MCF 10A (cell line): ENCODE measurements around the gene PARK7. TPM values are rescaled to one million over a fixed set of nuclear protein-coding genes. Genes with fewer than 3 reads are reported as not detected.

Experiments
- BruUV-seq: library from RNA; stranded (reverse); fragments of 400-500 nt; replicated peaks from 2 replicates; lab custom pipeline; 2021; lab: Mats Ljungman, UMichigan
- CTCF ChIA-PET: fragments of 300-600 bp; sonication (Branson Sonifier 250); formaldehyde crosslinking; extraction: SDS; loops from one replicate; lab custom pipeline; 2021; ENCODE audit warnings: antibody characterized with exemption, inconsistent platforms; lab: Yijun Ruan, JAX
- POLR2A ChIA-PET: fragments of 300-600, 350-650 bp; sonication (Branson Sonifier 250); formaldehyde crosslinking; extraction: SDS; loops from one replicate; lab custom pipeline; 2020; ENCODE audit warnings: antibody characterized with exemption, inconsistent platforms; lab: Yijun Ruan, JAX
- DNase-seq: peaks from one replicate; pipeline ENCODE4 v3.0.0-alpha.2; 2018; ENCODE audit not compliant: unreplicated experiment
- H3K27ac Mint-ChIP-seq: one replicate; pipeline ENCODE4 v1.8.0; 2022; ENCODE audit warnings: mild to moderate bottlenecking, low read depth, mixed read lengths; ENCODE audit not compliant: unreplicated experiment
- H3K27me3 Mint-ChIP-seq: one replicate; pipeline ENCODE4 v1.8.0; 2022; ENCODE audit warnings: mixed read lengths; ENCODE audit not compliant: insufficient read depth, unreplicated experiment
- H3K36me3 Mint-ChIP-seq: one replicate; pipeline ENCODE4 v1.8.0; 2022; ENCODE audit warnings: mild to moderate bottlenecking, moderate library complexity, mixed read lengths; ENCODE audit not compliant: insufficient read depth, unreplicated experiment
- H3K4me1 Mint-ChIP-seq: one replicate; pipeline ENCODE4 v1.8.0; 2022; ENCODE audit warnings: mixed read lengths; ENCODE audit not compliant: insufficient read depth, unreplicated experiment
- H3K4me3 Mint-ChIP-seq: one replicate; pipeline ENCODE4 v1.8.0; 2022; ENCODE audit warnings: mild to moderate bottlenecking, moderate library complexity, mixed read lengths; ENCODE audit not compliant: unreplicated experiment
- H3K9me3 Mint-ChIP-seq: one replicate; pipeline ENCODE4 v1.8.0; 2022; ENCODE audit warnings: mixed read lengths; ENCODE audit not compliant: unreplicated experiment
- intact Hi-C: fragments of 100-400 bp; cut with micrococcal nuclease; formaldehyde crosslinking; loops from 2 replicates; pipeline ENCODE4 v1.14.1; 2022
- total RNA-seq: library from RNA; stranded (reverse); gene quantifications from 2 replicates; pipeline ENCODE4 v1.2.3, GENCODE V29; 2022
- TF ChIP-seq, protein P1 (sequence below): fragments of 200-600 bp; IDR thresholded peaks from one replicate; pipeline ENCODE4 v1.8.0; 2022; ENCODE audit warnings: antibody characterized with exemption, mild to moderate bottlenecking; ENCODE audit not compliant: unreplicated experiment

The PARK7 gene
- total RNA-seq, 1 experiment from 2014 or later = 419 TPM

- TF ChIP-seq, protein P1, sequence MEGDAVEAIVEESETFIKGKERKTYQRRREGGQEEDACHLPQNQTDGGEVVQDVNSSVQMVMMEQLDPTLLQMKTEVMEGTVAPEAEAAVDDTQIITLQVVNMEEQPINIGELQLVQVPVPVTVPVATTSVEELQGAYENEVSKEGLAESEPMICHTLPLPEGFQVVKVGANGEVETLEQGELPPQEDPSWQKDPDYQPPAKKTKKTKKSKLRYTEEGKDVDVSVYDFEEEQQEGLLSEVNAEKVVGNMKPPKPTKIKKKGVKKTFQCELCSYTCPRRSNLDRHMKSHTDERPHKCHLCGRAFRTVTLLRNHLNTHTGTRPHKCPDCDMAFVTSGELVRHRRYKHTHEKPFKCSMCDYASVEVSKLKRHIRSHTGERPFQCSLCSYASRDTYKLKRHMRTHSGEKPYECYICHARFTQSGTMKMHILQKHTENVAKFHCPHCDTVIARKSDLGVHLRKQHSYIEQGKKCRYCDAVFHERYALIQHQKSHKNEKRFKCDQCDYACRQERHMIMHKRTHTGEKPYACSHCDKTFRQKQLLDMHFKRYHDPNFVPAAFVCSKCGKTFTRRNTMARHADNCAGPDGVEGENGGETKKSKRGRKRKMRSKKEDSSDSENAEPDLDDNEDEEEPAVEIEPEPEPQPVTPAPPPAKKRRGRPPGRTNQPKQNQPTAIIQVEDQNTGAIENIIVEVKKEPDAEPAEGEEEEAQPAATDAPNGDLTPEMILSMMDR = no peak
- Mint-ChIP-seq H3K4me1 (peaks cover 78% of the 10 kb centered on the region), H3K36me3 (peaks cover 97% of the 10 kb centered on the region), H3K9me3 (no peaks in the 10 kb centered on the region), H3K27ac (peak overlapping the region; percentile 89), H3K4me3 (peak overlapping the region; percentile 88), H3K27me3 (no peaks in the 10 kb centered on the region)
- no TSS peak for BruUV-seq
- ChIA-PET CTCF (interaction anchor here (0.5 to 4.8 kb wide), 8 partner anchors 11 to 168 kb away, joined by 3 to 30 read pairs (median 5); no protein-coding TSS in a partner anchor), POLR2A (interaction anchor here (0.6 to 9.2 kb wide), 29 partner anchors 7 to 296 kb away, joined by 3 to 256 read pairs (median 7); partner anchors contain the start of genes ERRFI1 and PARK7)
- intact Hi-C loops = loop anchor here (5.0 kb wide), 1 partner anchor 36 kb away; no protein-coding TSS in a partner anchor
- no peak for DNase-seq
Observed at GRCh38 chr1:8018492-8019228, 57.1 kb downstream of the PARK7 start.

DNA sequence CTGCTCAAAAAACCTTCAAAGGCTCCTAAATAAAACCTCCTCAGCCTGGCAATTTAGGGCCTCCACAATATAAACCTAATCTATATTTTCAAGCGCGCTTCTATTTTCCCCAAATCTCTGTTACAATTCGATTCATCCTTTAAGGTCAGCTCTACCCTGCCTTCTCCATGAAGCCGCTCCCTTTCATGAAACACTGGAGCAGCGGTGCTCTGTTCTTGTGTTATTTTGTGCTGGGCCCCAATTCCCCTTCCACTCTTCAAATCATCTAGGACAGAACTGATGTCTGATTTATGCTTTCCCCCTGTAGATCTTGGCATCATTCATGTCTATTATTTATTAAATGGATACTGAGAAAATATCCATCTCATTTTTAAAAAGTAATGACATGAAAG lies 57.7 kb downstream of the PARK7 start:
- POLR2A ChIA-PET = interaction anchor here (0.6 to 9.2 kb wide), 22 partner anchors 7 to 345 kb away, joined by 3 to 256 read pairs (median 12); partner anchors contain the start of genes ERRFI1, PARK7 and SLC45A1
- peak overlapping the region; percentile 88 for H3K4me3 Mint-ChIP-seq
- TF ChIP-seq, protein P1 = no peak
- CTCF ChIA-PET = interaction anchor here (0.6 to 1.6 kb wide), 3 partner anchors 11 to 201 kb away, joined by 3 to 6 read pairs (median 3); no protein-coding TSS in a partner anchor
- peak overlapping the region; percentile 89 for H3K27ac Mint-ChIP-seq
- peaks cover 72% of the 10 kb centered on the region for H3K4me1 Mint-ChIP-seq
- no peaks in the 10 kb centered on the region for H3K27me3 Mint-ChIP-seq
- no TSS peak for BruUV-seq
- H3K9me3 Mint-ChIP-seq = no peaks in the 10 kb centered on the region
- peaks cover 97% of the 10 kb centered on the region for H3K36me3 Mint-ChIP-seq
- no peak for DNase-seq
- intact Hi-C loops = loop anchor here (5.0 kb wide), 1 partner anchor 37 kb away; no protein-coding TSS in a partner anchor

DNA sequence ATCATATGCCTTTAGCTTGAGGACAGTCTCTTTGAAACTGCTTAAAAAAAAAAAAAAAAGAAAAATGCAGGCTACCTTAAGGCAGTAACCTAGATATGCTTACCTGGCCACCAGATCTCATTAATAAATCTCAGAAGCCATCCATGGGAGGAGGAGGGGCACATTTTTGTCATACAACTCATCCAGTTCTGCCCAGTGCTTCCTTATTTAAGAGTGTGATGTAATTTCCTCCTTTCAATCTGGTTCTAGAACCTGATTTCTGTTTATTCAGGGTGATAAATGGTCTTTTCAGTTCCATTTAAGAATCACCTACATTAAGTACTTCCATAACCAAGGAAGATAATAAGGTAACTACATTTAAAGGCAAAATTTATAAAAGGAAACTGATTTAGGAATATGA lies 58.5 kb downstream of the PARK7 start:
- H3K36me3 Mint-ChIP-seq = peaks cover 97% of the 10 kb centered on the region
- H3K27ac Mint-ChIP-seq = peak overlapping the region; percentile 93
- DNase-seq = peak; percentile 74
- H3K4me1 Mint-ChIP-seq = peaks cover 64% of the 10 kb centered on the region
- H3K27me3 Mint-ChIP-seq = no peaks in the 10 kb centered on the region
- H3K4me3 Mint-ChIP-seq = peak overlapping the region; percentile 88
- TF ChIP-seq, protein P1 = no peak
- intact Hi-C loops = no loop called here
- ChIA-PET POLR2A (interaction anchor here (0.6 to 8.5 kb wide), 17 partner anchors 8 to 298 kb away, joined by 3 to 206 read pairs (median 5); partner anchors contain the start of genes PARK7 and SLC45A1), CTCF (interaction anchor here (0.8 to 1.2 kb wide), 2 partner anchors 58 to 164 kb away, joined by 3 read pairs; no protein-coding TSS in a partner anchor)
- H3K9me3 Mint-ChIP-seq = no peaks in the 10 kb centered on the region
- no TSS peak for BruUV-seq

GRCh38 chr1:8021676-8022266 lies 60.3 kb downstream of the PARK7 start:
- intact Hi-C loops = no loop called here
- H3K27ac Mint-ChIP-seq = peak overlapping the region; percentile 93
- no TSS peak for BruUV-seq

More at GRCh38 chr1:8021676-8022266, 60.3 kb downstream of the PARK7 start:
- no peaks in the 10 kb centered on the region for H3K9me3 Mint-ChIP-seq
- POLR2A ChIA-PET = interaction anchor here (0.6 to 8.5 kb wide), 7 partner anchors 17 to 356 kb away, joined by 3 to 206 read pairs (median 12); partner anchors contain the start of gene PARK7
- TF ChIP-seq, protein P1 = no peak
- H3K4me3 Mint-ChIP-seq = peak overlapping the region; percentile 88
- peaks cover 97% of the 10 kb centered on the region for H3K36me3 Mint-ChIP-seq
- no peaks in the 10 kb centered on the region for H3K27me3 Mint-ChIP-seq
- H3K4me1 Mint-ChIP-seq = peaks cover 52% of the 10 kb centered on the region
- CTCF ChIA-PET = no interaction called here
- no peak for DNase-seq
